GM23248 (cell line): Measurements from ENCODE around the gene HDAC4.

Experiments used
- EZH2 ChIP-seq: fragments of 200-600 bp; sonication (generic); IDR thresholded peaks from 2 replicates; pipeline ENCODE4 v1.6.1; 2018; ENCODE audit warnings: antibody characterized with exemption, mild to moderate bottlenecking; ENCODE audit not compliant: insufficient read depth, poor library complexity, severe bottlenecking
- EZH2phosphoT487 ChIP-seq: fragments of 200-600 bp; sonication (generic); IDR thresholded peaks from 2 replicates; pipeline ENCODE4 v1.6.1; 2018; ENCODE audit warnings: antibody characterized with exemption, moderate library complexity, mild to moderate bottlenecking, low read depth; ENCODE audit not compliant: insufficient read depth

DNA sequence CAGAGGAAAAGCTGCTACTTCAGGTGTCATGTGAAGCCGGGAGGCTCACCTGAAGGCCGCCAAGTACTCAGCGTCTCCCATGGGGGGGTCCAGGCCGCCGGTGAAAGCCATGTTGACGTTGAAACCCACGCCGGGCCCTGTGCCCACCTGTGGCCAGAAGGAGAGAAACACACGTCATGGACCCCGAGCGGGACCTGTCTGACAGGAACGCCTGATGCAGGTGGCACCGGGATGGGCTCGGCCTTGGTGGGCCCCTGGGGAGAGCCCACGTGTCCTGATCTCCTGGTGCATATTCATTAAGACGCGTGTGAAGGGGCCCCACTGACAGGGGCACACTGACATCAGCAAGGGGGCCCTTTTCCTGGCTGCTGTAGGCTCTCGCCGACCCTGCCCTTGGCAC, 319.8 kb downstream of the HDAC4 start:
- TF ChIP-seq EZH2: no peak
- no peak for TF ChIP-seq EZH2phosphoT487
